H1 (cell line): Measurements from ENCODE around the gene SPATA7. TPM values are rescaled to one million over a fixed set of nuclear protein-coding genes. Genes with fewer than 3 reads are reported as not detected.

Experiments
- CTCF ChIA-PET: fragments of 300-600 bp; sonication (Branson Sonifier 250); formaldehyde crosslinking; loops from one replicate; lab custom pipeline; 2021; ENCODE audit not compliant: partially characterized antibody; lab: Charles Lee
- POLR2A ChIA-PET: fragments of 300-600 bp; sonication (Branson Sonifier 250); formaldehyde crosslinking; loops from one replicate; lab custom pipeline; 2021; ENCODE audit warnings: inconsistent platforms; ENCODE audit not compliant: partially characterized antibody; lab: Charles Lee
- DNase-seq, 2 experiments: peaks; one replicate each; pipeline versions ENCODE4 v3.0.0 to v3.0.0-alpha.2; 2010 to 2022; ENCODE audit warnings: low spot score in 2 of 2, low read depth in 1 of 2, mixed read lengths in 1 of 2
- FAIRE-seq: peaks from 2 replicates; lab custom pipeline; 2011; peaks lifted over from hg19 to GRCh38; lab: Jason Lieb, UNC
- H2AFZ ChIP-seq: 2 replicates; pipeline ENCODE4 v1.8.1; 2012; ENCODE audit warnings: low read length, inconsistent platforms
- H2AK5ac ChIP-seq: 2 replicates; pipeline ENCODE4 v1.6.1; 2013; ENCODE audit warnings: low read depth, low read length
- H2BK120ac ChIP-seq: replicated peaks from 2 replicates; pipeline ENCODE3; 2013; ENCODE audit warnings: low read depth, low read length, inconsistent platforms
- H2BK12ac ChIP-seq: 2 replicates; pipeline ENCODE4 v1.6.1; 2013; ENCODE audit warnings: low read depth, low read length
- H2BK15ac ChIP-seq: 2 replicates; pipeline ENCODE4 v1.6.1; 2013; ENCODE audit warnings: low read length
- H2BK20ac ChIP-seq: 2 replicates; pipeline ENCODE4 v1.6.1; 2013; ENCODE audit warnings: low read length
- H2BK5ac ChIP-seq: 2 replicates; pipeline ENCODE4 v1.6.1; 2013; ENCODE audit warnings: low read depth, low read length
- H3K14ac ChIP-seq: 2 replicates; pipeline ENCODE4 v1.6.1; 2013; ENCODE audit warnings: inconsistent platforms; ENCODE audit not compliant: insufficient read length
- H3K18ac ChIP-seq: 2 replicates; pipeline ENCODE4 v1.6.1; 2013; ENCODE audit warnings: low read length; ENCODE audit errors: extremely low read depth
- H3K23ac ChIP-seq: 2 replicates; pipeline ENCODE4 v1.6.1; 2013; ENCODE audit warnings: inconsistent platforms; ENCODE audit not compliant: insufficient read length
- H3K23me2 ChIP-seq: 2 replicates; pipeline ENCODE4 v1.6.1; 2013; ENCODE audit warnings: low read depth, low read length
- H3K27ac ChIP-seq: 2 replicates; pipeline ENCODE4 v1.6.1; 2011; ENCODE audit warnings: low read depth, low read length, inconsistent platforms
- H3K27me3 ChIP-seq, 4 experiments: replicated peaks in 1 of 4; 1 replicate in 1 of 4; 2 replicates in 3 of 4; pipeline versions ENCODE4 v1.6.1 to v1.8.1; 2011 to 2013; ENCODE audit warnings: low read length in 3 of 4, mild to moderate bottlenecking in 3 of 4, inconsistent platforms in 2 of 4, mixed read lengths in 2 of 4, moderate library complexity in 1 of 4; ENCODE audit not compliant: control insufficient read depth in 3 of 4, insufficient read depth in 3 of 4; ENCODE audit errors: extremely low read depth in 1 of 4
- H3K36me3 ChIP-seq, 4 experiments: 2 replicates each; pipeline versions ENCODE4 v1.6.1 to v1.8.1; 2011 to 2013; ENCODE audit warnings: mild to moderate bottlenecking in 4 of 4, low read length in 3 of 4, moderate library complexity in 2 of 4, control low read depth in 1 of 4, inconsistent platforms in 1 of 4; ENCODE audit not compliant: insufficient read depth in 4 of 4, control insufficient read depth in 2 of 4
- H3K4ac ChIP-seq: replicated peaks from 2 replicates; pipeline ENCODE3; 2013; ENCODE audit warnings: low read length, low read depth, mixed read lengths, inconsistent platforms; ENCODE audit not compliant: insufficient read length
- H3K4me1 ChIP-seq, 4 experiments: replicated peaks in 1 of 4; 1 replicate in 1 of 4; 2 replicates in 3 of 4; pipeline versions ENCODE4 v1.6.1 to v1.8.1; 2011 to 2013; ENCODE audit warnings: low read length in 3 of 4, inconsistent platforms in 2 of 4, mixed read lengths in 1 of 4; ENCODE audit not compliant: insufficient read depth in 4 of 4, control insufficient read depth in 3 of 4
- H3K4me2 ChIP-seq, 2 experiments: 2 replicates each; pipeline versions ENCODE4 v1.6.1 to v1.8.1; 2011 to 2013; ENCODE audit warnings: low read depth in 2 of 2, low read length in 2 of 2, control low read depth in 1 of 2, inconsistent platforms in 1 of 2, mild to moderate bottlenecking in 1 of 2; ENCODE audit not compliant: insufficient read depth in 1 of 2
- H3K4me3 ChIP-seq, 4 experiments: fragments of 200-600, 300-600 bp in 1 of 4; sonication (generic), shearing (Covaris generic), sonication (Bioruptor Twin) in 1 of 4; 2 replicates each; pipeline versions ENCODE4 v1.5.1 to v1.8.1; 2011 to 2016; ENCODE audit warnings: low read length in 4 of 4, low read depth in 3 of 4, control low read depth in 2 of 4, inconsistent platforms in 2 of 4, mild to moderate bottlenecking in 2 of 4, mixed read lengths in 1 of 4, moderate library complexity in 1 of 4; ENCODE audit not compliant: insufficient read depth in 2 of 4; ENCODE audit errors: extremely low read depth in 1 of 4
- H3K56ac ChIP-seq: replicated peaks from 2 replicates; pipeline ENCODE3; 2013; ENCODE audit warnings: low read depth, mild to moderate bottlenecking, mixed read lengths, low read length, inconsistent platforms; ENCODE audit not compliant: insufficient read length
- H3K79me1 ChIP-seq: 2 replicates; pipeline ENCODE4 v1.6.1; 2013; ENCODE audit warnings: low read depth, low read length, control low read depth
- H3K79me2 ChIP-seq, 2 experiments: 2 replicates each; pipeline versions ENCODE4 v1.6.1 to v1.8.1; 2012 to 2013; ENCODE audit warnings: low read length in 2 of 2, mild to moderate bottlenecking in 2 of 2, inconsistent platforms in 1 of 2; ENCODE audit not compliant: insufficient read depth in 2 of 2, control insufficient read depth in 1 of 2
- H3K9ac ChIP-seq, 4 experiments: replicated peaks in 1 of 4; 1 replicate in 1 of 4; 2 replicates in 3 of 4; pipeline versions ENCODE4 v1.6.1 to v1.8.1; 2011 to 2013; ENCODE audit warnings: low read depth in 3 of 4, low read length in 3 of 4, control low read depth in 2 of 4, mild to moderate bottlenecking in 2 of 4, moderate library complexity in 2 of 4, inconsistent platforms in 1 of 4; ENCODE audit errors: extremely low read depth in 1 of 4
- H3K9me3 ChIP-seq, 2 experiments: 2 replicates each; pipeline versions ENCODE4 v1.6.1 to v1.8.1; 2012 to 2013; ENCODE audit warnings: mild to moderate bottlenecking in 2 of 2, moderate library complexity in 2 of 2, control low read depth in 1 of 2, inconsistent platforms in 1 of 2, low read depth in 1 of 2, low read length in 1 of 2, mixed read lengths in 1 of 2; ENCODE audit not compliant: insufficient read depth in 2 of 2
- H4K20me1 ChIP-seq, 2 experiments: replicated peaks in 1 of 2; 2 replicates each; pipeline versions ENCODE3 to v1.8.1; 2011 to 2013; ENCODE audit warnings: inconsistent platforms in 2 of 2, low read length in 2 of 2, mild to moderate bottlenecking in 1 of 2; ENCODE audit not compliant: insufficient read depth in 2 of 2, control insufficient read depth in 1 of 2
- H4K5ac ChIP-seq: 2 replicates; pipeline ENCODE4 v1.6.1; 2013; ENCODE audit warnings: low read length, low read depth, mixed read lengths, inconsistent platforms; ENCODE audit not compliant: insufficient read length
- H4K8ac ChIP-seq: 2 replicates; pipeline ENCODE4 v1.8.0; 2013; ENCODE audit warnings: mild to moderate bottlenecking, moderate library complexity, low read length, inconsistent platforms; ENCODE audit not compliant: insufficient read depth; ENCODE audit errors: extremely low read depth
- H4K91ac ChIP-seq: replicated peaks from 2 replicates; pipeline ENCODE3; 2013; ENCODE audit warnings: low read length, mixed read lengths, inconsistent platforms; ENCODE audit not compliant: insufficient read length
- ATF2 ChIP-seq: IDR thresholded peaks from 2 replicates; pipeline ENCODE4 v1.6.1; 2012; ENCODE audit warnings: low read length, inconsistent platforms
- BACH1 ChIP-seq: IDR thresholded peaks from 2 replicates; pipeline ENCODE4 v1.6.1; 2012; ENCODE audit warnings: low read length, improper control_type of control experiment
- E2F6 ChIP-seq: IDR thresholded peaks from 2 replicates; pipeline ENCODE4 v1.6.1; 2012; ENCODE audit warnings: inconsistent platforms
- EGR1 ChIP-seq: IDR thresholded peaks from 2 replicates; pipeline ENCODE4 v1.6.1; 2011; ENCODE audit warnings: low read depth, low read length, borderline replicate concordance
- FOSL1 ChIP-seq: IDR thresholded peaks from 2 replicates; pipeline ENCODE4 v1.6.1; 2011; ENCODE audit warnings: mild to moderate bottlenecking, low read depth, low read length, moderate library complexity; ENCODE audit not compliant: insufficient read depth
- HDAC2 ChIP-seq, 2 experiments: fragments of 300-600 bp in 1 of 2; sonication (generic) in 1 of 2; IDR thresholded peaks; 2 replicates each; pipeline ENCODE4 v1.6.1; 2011 to 2012; ENCODE audit warnings: low read depth in 2 of 2, low read length in 2 of 2, mild to moderate bottlenecking in 2 of 2, moderate library complexity in 2 of 2, borderline replicate concordance in 1 of 2, inconsistent platforms in 1 of 2
- SP1 ChIP-seq: IDR thresholded peaks from 2 replicates; pipeline ENCODE4 v1.6.1; 2011; ENCODE audit warnings: low read depth, low read length
- WGBS, 2 experiments: shearing (Covaris generic) in 1 of 2; methylation state at CpG; one replicate each; pipeline versions ENCODE4 v1.1.6 to v1.1.7; 2013 to 2015; ENCODE audit warnings: low lambda C conversion rate in 2 of 2, mixed read lengths in 2 of 2, inconsistent platforms in 1 of 2, low coverage in 1 of 2, missing lambda C conversion rate in 1 of 2; ENCODE audit not compliant: insufficient replicate concordance in 2 of 2, insufficient coverage in 1 of 2, insufficient read length in 1 of 2; ENCODE audit errors: extremely low coverage in 1 of 2, missing lambda C conversion rate in 1 of 2; 5-methylcytosine and 5-hydroxymethylcytosine counted together
- polyA plus RNA-seq, 7 experiments: library from polyadenylated mRNA; depleted of rRNA in 3 of 7; stranded (reverse) in 5 of 7; unstranded in 2 of 7; fragments of >200 nt in 5 of 7; fragments of 200-250 nt in 2 of 7; gene quantifications; 1 replicate in 5 of 7; 2 replicates in 1 of 7; 4 replicates in 1 of 7; pipeline versions ENCODE4 v1.2.1 to v1.2.3, GENCODE V29; 2011 to 2013; ENCODE audit warnings: missing spikeins in 2 of 7, mixed read lengths in 2 of 7
- total RNA-seq: library from RNA; stranded (reverse); fragmentation: NEBNext Ultra II Directional; extraction: Animal tissue kit (Norgen Biotek cat#: 25700); gene quantifications from 2 replicates; pipeline ENCODE4 v1.2.1, GENCODE V29; 2021

SPATA7 gene
- total and polyA plus RNA-seq, 2 of the 8 experiments (the other 6 are each of a cell fraction or from before 2014, with no cell fraction given): 3.8 to 6.7 TPM

GRCh38 chr14:88482524-88482923 is 97.1 kb downstream of the SPATA7 start:
- Histone ChIP-seq H3K56ac (no peak overlapping the region), H4K8ac (no peak overlapping the region), H2AFZ (no peak overlapping the region), H3K9me3 (no peaks in the 10 kb centered on the region), H3K23me2 (no peaks in the 10 kb centered on the region; the same call in 1 of the 2 replicates), H3K18ac (peak overlapping the region; percentile 32; the same call in 1 of the 2 replicates), H4K5ac (no peak overlapping the region), H3K23ac (no peak overlapping the region), H3K79me1 (no peaks in the 10 kb centered on the region), H2BK5ac (no peak overlapping the region), H2AK5ac (no peak overlapping the region; the same call in 1 of the 2 replicates), H3K27ac (no peak overlapping the region; the same call in 1 of the 2 replicates), H3K4me2 (peak overlapping the region in 1 of 2 experiments; percentile 8; a peak in 1 of 4 replicates), H3K4me1 (peaks cover 6 to 21% (median 13%) of the 10 kb centered on the region in 4 experiments; a peak in 6 of 7 replicates), H2BK20ac (no peak overlapping the region), H3K9ac (no peak overlapping the region), H3K79me2 (no peaks in the 10 kb centered on the region), H3K4ac (no peak overlapping the region), H4K91ac (no peak overlapping the region), H3K4me3 (no peak overlapping the region), H3K14ac (no peak overlapping the region), H2BK120ac (no peak overlapping the region), H4K20me1 (no peaks in the 10 kb centered on the region), H2BK12ac (no peak overlapping the region), H3K27me3 (no peaks in the 10 kb centered on the region), H2BK15ac (no peak overlapping the region), H3K36me3 (peaks cover 2 to 18% (median 11%) of the 10 kb centered on the region in 4 experiments; a peak in 7 of 8 replicates)
- CTCF ChIA-PET: interaction anchor here (0.9 to 3.6 kb wide), 3 partner anchors 10 to 293 kb away, joined by 3 to 19 read pairs (median 15); no protein-coding TSS in a partner anchor
- FAIRE-seq (no peak), DNase-seq (peak in 1 of 2 experiments; percentile 25)
- TF ChIP-seq BACH1 (no peak), HDAC2 (IDR thresholded peaks at IDR 0.05; ENCODE audit: borderline replicate concordance in 1 of 2, low read depth in 2 of 2, low read length in 2 of 2) (peak in 1 of 2 experiments; percentile 82; a peak in 2 of 4 replicates), SP1 (0 out of 2 replicates have a peak, but pooled peaks have one; percentile 24), FOSL1 (no peak), EGR1 (peak; percentile 23; the same call in 1 of the 2 replicates), E2F6 (peak; percentile 56), ATF2 (no peak)
- WGBS, 2 experiments: 48% methylated on average over 3 of the region's 3 CpGs; no CpG with 5 or more reads in 1 of the 2 experiments
- POLR2A ChIA-PET: interaction anchor here (1.6 kb wide), 1 partner anchor 18 kb away, joined by 4 read pairs; no protein-coding TSS in a partner anchor
